Trophoblast cell (in vitro differentiated cells and primary cell): Measurements from ENCODE around the gene TMEM191C.
"Not testable (repeated sequence)": the region's sequence is repeated elsewhere in the genome, so short reads cannot be mapped to it uniquely, and the experiment has no call there.

Experiments used
- DNase-seq, 2 donors: peaks; one replicate each; pipeline ENCODE4 v3.0.0-alpha.2; 2016
- H2AFZ ChIP-seq: 2 replicates; pipeline ENCODE4 v1.6.1; 2013; ENCODE audit warnings: low read length, moderate library complexity, mild to moderate bottlenecking; ENCODE audit not compliant: insufficient read depth, poor library complexity
- H2AK5ac ChIP-seq: 2 replicates; pipeline ENCODE4 v1.6.1; 2013; ENCODE audit warnings: mild to moderate bottlenecking, low read length
- H2BK120ac ChIP-seq: 2 replicates; pipeline ENCODE4 v1.6.1; 2013; ENCODE audit warnings: low read length, mild to moderate bottlenecking, moderate library complexity; ENCODE audit not compliant: insufficient read depth, poor library complexity
- H2BK12ac ChIP-seq: 2 replicates; pipeline ENCODE4 v1.6.1; 2013; ENCODE audit warnings: mild to moderate bottlenecking, low read length, moderate library complexity
- H2BK5ac ChIP-seq: 2 replicates; pipeline ENCODE4 v1.6.1; 2013; ENCODE audit warnings: low read length, low read depth, moderate library complexity, mild to moderate bottlenecking; ENCODE audit not compliant: poor library complexity
- H3K14ac ChIP-seq: 2 replicates; pipeline ENCODE4 v1.6.1; 2013; ENCODE audit warnings: mild to moderate bottlenecking, low read length
- H3K18ac ChIP-seq: 2 replicates; pipeline ENCODE4 v1.6.1; 2013; ENCODE audit warnings: mild to moderate bottlenecking, low read length
- H3K23ac ChIP-seq: 2 replicates; pipeline ENCODE4 v1.6.1; 2013; ENCODE audit warnings: low read length
- H3K27ac ChIP-seq: 2 replicates; pipeline ENCODE4 v1.5.1; 2013; ENCODE audit warnings: low read depth, mild to moderate bottlenecking, inconsistent platforms, low read length, moderate library complexity
- H3K27me3 ChIP-seq: 2 replicates; pipeline ENCODE4 v1.6.1; 2013; ENCODE audit warnings: inconsistent platforms, mild to moderate bottlenecking, low read length, moderate library complexity; ENCODE audit not compliant: insufficient read depth
- H3K36me3 ChIP-seq, 2 experiments: 1 replicate in 1 of 2; 2 replicates in 1 of 2; pipeline ENCODE4 v1.6.1; 2013; ENCODE audit warnings: low read length in 2 of 2, mild to moderate bottlenecking in 2 of 2, moderate library complexity in 1 of 2; ENCODE audit not compliant: insufficient read depth in 2 of 2, control insufficient read depth in 1 of 2
- H3K4ac ChIP-seq: 2 replicates; pipeline ENCODE4 v1.6.1; 2013; ENCODE audit warnings: low read depth, mild to moderate bottlenecking, low read length, moderate library complexity
- H3K4me1 ChIP-seq, 2 experiments: 1 replicate in 1 of 2; 2 replicates in 1 of 2; pipeline ENCODE4 v1.6.1; 2013; ENCODE audit warnings: low read length in 2 of 2, mild to moderate bottlenecking in 2 of 2, moderate library complexity in 1 of 2; ENCODE audit not compliant: insufficient read depth in 2 of 2, control insufficient read depth in 1 of 2
- H3K4me2 ChIP-seq: 2 replicates; pipeline ENCODE4 v1.6.1; 2013; ENCODE audit warnings: inconsistent platforms, mild to moderate bottlenecking, low read length, moderate library complexity
- H3K4me3 ChIP-seq: 2 replicates; pipeline ENCODE4 v1.5.1; 2013; ENCODE audit warnings: mild to moderate bottlenecking, low read depth, low read length, inconsistent platforms
- H3K79me1 ChIP-seq: one replicate; pipeline ENCODE4 v1.6.1; 2013; ENCODE audit warnings: low read length
- H3K79me2 ChIP-seq: 2 replicates; pipeline ENCODE4 v1.6.1; 2013; ENCODE audit warnings: low read length, mild to moderate bottlenecking; ENCODE audit not compliant: control insufficient read depth, insufficient read depth, poor library complexity
- H3K9ac ChIP-seq: 2 replicates; pipeline ENCODE4 v1.6.1; 2013; ENCODE audit warnings: mild to moderate bottlenecking, low read length
- H3K9me3 ChIP-seq: 2 replicates; pipeline ENCODE4 v1.6.1; 2013; ENCODE audit warnings: low read depth, mild to moderate bottlenecking, control low read depth, inconsistent platforms, low read length; ENCODE audit not compliant: insufficient read depth
- H4K12ac ChIP-seq: 2 replicates; pipeline ENCODE4 v1.6.1; 2013; ENCODE audit warnings: low read depth, mild to moderate bottlenecking, low read length, moderate library complexity
- H4K8ac ChIP-seq: 2 replicates; pipeline ENCODE4 v1.6.1; 2013; ENCODE audit warnings: low read depth, mild to moderate bottlenecking, low read length, moderate library complexity
- H4K91ac ChIP-seq: one replicate; pipeline ENCODE4 v1.6.1; 2013; ENCODE audit warnings: low read depth, mild to moderate bottlenecking, low read length, moderate library complexity
- WGBS: extraction: QIAGEN DNeasy Blood & Tissue Kit; methylation state at CpG from one replicate; pipeline ENCODE4 v1.1.7; 2013; ENCODE audit warnings: missing lambda C conversion rate; ENCODE audit not compliant: insufficient read length, insufficient coverage; ENCODE audit errors: extremely low coverage; 5-methylcytosine and 5-hydroxymethylcytosine counted together

TMEM191C gene

GRCh38 chr22:21472984-21473383 is 5.8 kb downstream of the TMEM191C start:
- H3K23ac ChIP-seq, H3K18ac ChIP-seq, H3K79me1 ChIP-seq, H2BK12ac ChIP-seq, H4K91ac ChIP-seq, DNase-seq, H3K27ac ChIP-seq, H4K12ac ChIP-seq, H3K27me3 ChIP-seq, H3K4me1 ChIP-seq, H3K9ac ChIP-seq, H3K79me2 ChIP-seq, H3K4ac ChIP-seq, H3K4me2 ChIP-seq, H2AK5ac ChIP-seq, H3K9me3 ChIP-seq, H2AFZ ChIP-seq, H3K36me3 ChIP-seq, H2BK120ac ChIP-seq, H4K8ac ChIP-seq, H3K14ac ChIP-seq, H3K4me3 ChIP-seq, H2BK5ac ChIP-seq: not testable (repeated sequence)
- no CpG with 5 or more reads among the region's 11 CpGs for WGBS

- H3K9ac ChIP-seq, H3K4ac ChIP-seq, H3K27ac ChIP-seq, H4K12ac ChIP-seq, H3K4me2 ChIP-seq, H3K4me1 ChIP-seq, H4K8ac ChIP-seq, H3K79me2 ChIP-seq, DNase-seq, H3K36me3 ChIP-seq, H3K27me3 ChIP-seq, H2AK5ac ChIP-seq, H2BK120ac ChIP-seq, H3K79me1 ChIP-seq, H3K14ac ChIP-seq, H2AFZ ChIP-seq, H3K23ac ChIP-seq, H4K91ac ChIP-seq, H2BK5ac ChIP-seq, H3K4me3 ChIP-seq, H3K18ac ChIP-seq, H3K9me3 ChIP-seq, H2BK12ac ChIP-seq: not testable (repeated sequence)
- no CpG with 5 or more reads among the region's 13 CpGs for WGBS
Measured at GRCh38 chr22:21473664-21474063, 6.5 kb downstream of the TMEM191C start.

- H3K79me2 ChIP-seq, H2BK12ac ChIP-seq, H3K18ac ChIP-seq, H3K23ac ChIP-seq, H2AFZ ChIP-seq, H3K27me3 ChIP-seq, H3K4me3 ChIP-seq, H4K8ac ChIP-seq, H2BK120ac ChIP-seq, H3K9me3 ChIP-seq, H2BK5ac ChIP-seq, H4K91ac ChIP-seq, H3K4ac ChIP-seq, H4K12ac ChIP-seq, H3K9ac ChIP-seq, H3K4me1 ChIP-seq, H3K79me1 ChIP-seq, DNase-seq, H3K36me3 ChIP-seq, H3K4me2 ChIP-seq, H3K14ac ChIP-seq, H2AK5ac ChIP-seq, H3K27ac ChIP-seq: not testable (repeated sequence)
- WGBS, result no CpG with 5 or more reads among the region's 14 CpGs
Measured at GRCh38 chr22:21484039-21484438, 16.9 kb downstream of the TMEM191C start.

GRCh38 chr22:21487723-21488122 is 20.5 kb downstream of the TMEM191C start:
- H3K9ac ChIP-seq, H3K4ac ChIP-seq, H3K27me3 ChIP-seq, H4K91ac ChIP-seq, H4K12ac ChIP-seq, H2BK120ac ChIP-seq, H4K8ac ChIP-seq, H3K27ac ChIP-seq, H3K4me1 ChIP-seq, H2AK5ac ChIP-seq, H3K79me1 ChIP-seq, H3K36me3 ChIP-seq, H2BK5ac ChIP-seq, H2BK12ac ChIP-seq, H3K23ac ChIP-seq, DNase-seq, H3K9me3 ChIP-seq, H3K4me2 ChIP-seq, H2AFZ ChIP-seq, H3K14ac ChIP-seq, H3K4me3 ChIP-seq, H3K79me2 ChIP-seq, H3K18ac ChIP-seq: not testable (repeated sequence)
- WGBS, result no CpG with 5 or more reads among the region's 17 CpGs
